LNCAP (cell line): ENCODE measurements around the gene ITPRID1.

Experiments
- TF ChIP-seq, protein P1 (sequence below): fragments of 450-650 bp; IDR thresholded peaks from 2 replicates; pipeline ENCODE4 v1.5.1; 2017; ENCODE audit warnings: mild to moderate bottlenecking

Gene ITPRID1

DNA sequence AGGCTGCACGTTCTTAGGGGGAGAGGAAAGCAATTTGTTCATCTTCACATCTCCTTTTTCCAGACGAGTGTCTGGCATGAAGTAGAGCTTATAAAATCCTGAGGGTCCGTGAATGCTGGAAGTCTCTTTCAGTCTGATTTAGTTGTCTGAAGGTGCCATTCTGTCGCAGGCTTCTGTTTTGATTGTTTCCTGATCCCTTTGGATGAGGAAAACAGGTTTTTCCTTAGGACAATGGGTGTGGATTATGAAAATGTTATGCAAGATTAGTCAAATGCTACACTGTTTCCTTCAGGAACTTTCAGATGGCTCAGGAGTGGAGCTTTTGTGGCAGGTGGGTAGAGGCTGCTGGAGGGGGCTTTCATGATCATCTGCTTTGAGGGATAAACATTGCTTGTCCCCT lies at the start of gene ITPRID1:
TSS of gene ITPRID1 (plus strand) at position 301 of the 400 bp plus-strand sequence. CDS start 38,935 bp downstream, outside the sequence.
- TF ChIP-seq, protein P1, sequence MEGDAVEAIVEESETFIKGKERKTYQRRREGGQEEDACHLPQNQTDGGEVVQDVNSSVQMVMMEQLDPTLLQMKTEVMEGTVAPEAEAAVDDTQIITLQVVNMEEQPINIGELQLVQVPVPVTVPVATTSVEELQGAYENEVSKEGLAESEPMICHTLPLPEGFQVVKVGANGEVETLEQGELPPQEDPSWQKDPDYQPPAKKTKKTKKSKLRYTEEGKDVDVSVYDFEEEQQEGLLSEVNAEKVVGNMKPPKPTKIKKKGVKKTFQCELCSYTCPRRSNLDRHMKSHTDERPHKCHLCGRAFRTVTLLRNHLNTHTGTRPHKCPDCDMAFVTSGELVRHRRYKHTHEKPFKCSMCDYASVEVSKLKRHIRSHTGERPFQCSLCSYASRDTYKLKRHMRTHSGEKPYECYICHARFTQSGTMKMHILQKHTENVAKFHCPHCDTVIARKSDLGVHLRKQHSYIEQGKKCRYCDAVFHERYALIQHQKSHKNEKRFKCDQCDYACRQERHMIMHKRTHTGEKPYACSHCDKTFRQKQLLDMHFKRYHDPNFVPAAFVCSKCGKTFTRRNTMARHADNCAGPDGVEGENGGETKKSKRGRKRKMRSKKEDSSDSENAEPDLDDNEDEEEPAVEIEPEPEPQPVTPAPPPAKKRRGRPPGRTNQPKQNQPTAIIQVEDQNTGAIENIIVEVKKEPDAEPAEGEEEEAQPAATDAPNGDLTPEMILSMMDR: no peak

DNA sequence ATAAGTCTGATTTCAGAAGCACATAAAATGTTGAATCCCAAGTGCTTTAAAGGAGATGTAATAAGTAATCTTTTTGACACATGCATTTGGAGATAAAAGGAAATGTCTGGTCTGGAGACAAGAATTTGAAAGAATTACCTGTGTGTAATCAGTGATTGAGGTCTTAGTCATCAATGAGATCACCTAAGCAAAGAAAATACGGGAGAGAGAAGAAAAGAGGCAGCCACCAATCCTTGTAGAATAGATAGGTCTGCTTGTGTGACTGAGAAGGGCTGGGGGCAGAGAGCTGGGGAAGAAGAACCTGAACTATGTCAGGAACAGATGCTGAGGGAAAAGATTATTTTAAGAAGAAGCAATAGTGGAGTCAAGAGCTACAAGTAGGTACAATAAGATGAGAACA lies 49.3 kb upstream of the ITPRID1 start:
- TF ChIP-seq, protein P1: no peak

- TF ChIP-seq, protein P1: no peak
These were observed 48.6 kb upstream of the ITPRID1 start for GRCh38 chr7:31465285-31465684.

- TF ChIP-seq, protein P1: no peak
These were observed 47.9 kb upstream of the ITPRID1 start for GRCh38 chr7:31466036-31466435.

GRCh38 chr7:31475368-31475767 lies 38.5 kb upstream of the ITPRID1 start:
- TF ChIP-seq, protein P1: no peak

DNA sequence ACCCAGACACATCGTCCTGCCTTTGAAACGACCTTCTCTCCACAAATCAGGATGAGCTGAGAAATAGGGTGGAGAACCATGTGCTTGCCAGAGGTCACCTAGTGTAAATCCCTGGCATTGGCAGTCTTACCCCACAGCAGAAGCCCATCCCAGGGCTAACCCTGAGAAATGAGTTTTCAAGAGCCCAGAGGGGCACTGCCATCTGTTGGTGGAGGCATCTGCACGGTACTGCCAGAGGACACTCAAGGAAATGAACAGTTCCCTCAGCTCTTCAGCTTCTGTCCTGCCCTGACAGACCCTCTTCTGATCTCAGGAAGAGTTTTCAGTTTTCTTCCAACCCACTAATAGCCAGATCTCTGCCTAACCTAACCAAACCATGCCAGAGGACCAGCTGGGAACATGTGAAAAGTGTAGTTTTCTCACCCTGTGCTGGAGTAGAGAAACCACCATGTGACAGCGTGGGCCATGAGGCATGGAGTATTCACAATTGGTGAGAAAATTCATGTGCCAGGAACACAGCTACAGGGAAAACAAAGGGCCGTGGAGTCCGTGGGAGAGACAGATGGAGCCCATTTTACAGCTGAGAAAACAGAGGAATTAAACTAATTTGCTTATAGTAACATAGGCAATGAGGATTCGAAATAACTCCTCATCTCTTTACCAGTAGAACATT lies 37.7 kb upstream of the ITPRID1 start:
- TF ChIP-seq, protein P1: no peak

DNA sequence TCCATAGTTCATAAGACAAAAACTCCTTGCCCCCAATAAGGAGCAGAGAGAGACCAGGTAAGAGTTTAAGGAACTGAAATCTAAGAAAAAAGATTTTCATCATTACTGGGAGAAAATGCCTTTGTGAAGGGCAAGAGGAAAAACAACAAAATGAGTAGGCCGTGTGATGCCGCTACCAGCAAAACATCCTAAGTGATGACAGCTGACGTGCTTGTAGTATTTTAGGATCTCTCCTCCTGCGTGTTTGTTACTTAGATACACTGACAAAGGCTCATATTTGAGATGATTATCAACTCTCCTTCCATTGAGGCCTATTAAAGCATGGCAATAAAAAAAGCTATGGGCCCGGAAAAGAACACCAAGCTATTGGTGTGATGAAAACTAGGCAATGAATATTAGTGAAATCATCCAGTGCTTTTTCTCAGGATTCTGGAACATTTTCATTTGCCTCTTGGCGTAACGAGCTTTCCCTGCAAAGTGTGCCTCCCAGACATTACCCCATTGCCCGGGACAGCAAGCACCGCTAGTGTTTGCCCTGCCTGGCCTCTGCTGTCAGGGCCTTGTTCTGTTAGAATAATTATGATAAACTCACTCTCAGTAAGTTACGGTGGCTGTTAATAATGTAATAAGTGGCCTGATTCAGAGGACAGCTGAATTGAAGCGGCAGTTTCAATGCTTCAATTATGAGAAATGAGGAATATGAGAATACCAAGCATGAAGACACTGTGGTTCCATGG lies 36.8 kb upstream of the ITPRID1 start:
- TF ChIP-seq, protein P1: no peak
